ENCODE measurements around the gene DDX10.

DDX10 gene

GRCh38 chr11:108807262-108807661 is 142.4 kb downstream of the DDX10 start:
- H3K36me3 ChIP-seq (ENCODE audit: insufficient read depth), result no peaks in the 10 kb centered on the region
- no peak overlapping the region for H3K9ac ChIP-seq
- H4K20me1 ChIP-seq (ENCODE audit: insufficient read depth), result no peaks in the 10 kb centered on the region
- no peaks in the 10 kb centered on the region for H3K27me3 ChIP-seq (ENCODE audit: insufficient read depth, low read depth)
- no peak overlapping the region for H2AFZ ChIP-seq (ENCODE audit: low read depth)
- H3K79me2 ChIP-seq (ENCODE audit: insufficient read depth, low read depth), result no peaks in the 10 kb centered on the region
- H3K4me3 ChIP-seq (IDR thresholded peaks at IDR 0.05; ENCODE audit: insufficient read depth, low read depth, low read length), result no peak overlapping the region
- no peak for TF ChIP-seq CTCF (conservative IDR thresholded peaks at IDR 0.05; ENCODE audit: low read depth, low read length)
- H3K4me2 ChIP-seq, result no peak overlapping the region
- no peak overlapping the region for H3K27ac ChIP-seq
- H3K4me1 ChIP-seq (ENCODE audit: low read depth, poor library complexity, severe bottlenecking), result no peaks in the 10 kb centered on the region

- Histone ChIP-seq H2AFZ (ENCODE audit: low read depth) (no peak overlapping the region), H4K20me1 (ENCODE audit: insufficient read depth) (no peaks in the 10 kb centered on the region), H3K9ac (no peak overlapping the region), H3K79me2 (ENCODE audit: insufficient read depth, low read depth) (no peaks in the 10 kb centered on the region), H3K36me3 (ENCODE audit: insufficient read depth) (no peaks in the 10 kb centered on the region), H3K27ac (no peak overlapping the region), H3K4me2 (no peak overlapping the region), H3K4me1 (ENCODE audit: low read depth, poor library complexity, severe bottlenecking) (no peaks in the 10 kb centered on the region), H3K27me3 (ENCODE audit: insufficient read depth, low read depth) (no peaks in the 10 kb centered on the region), H3K4me3 (IDR thresholded peaks at IDR 0.05; ENCODE audit: insufficient read depth, low read depth, low read length) (no peak overlapping the region)
- no peak for TF ChIP-seq CTCF (conservative IDR thresholded peaks at IDR 0.05; ENCODE audit: low read depth, low read length)
Measured at GRCh38 chr11:108813086-108813485, 148.2 kb downstream of the DDX10 start.

DNA sequence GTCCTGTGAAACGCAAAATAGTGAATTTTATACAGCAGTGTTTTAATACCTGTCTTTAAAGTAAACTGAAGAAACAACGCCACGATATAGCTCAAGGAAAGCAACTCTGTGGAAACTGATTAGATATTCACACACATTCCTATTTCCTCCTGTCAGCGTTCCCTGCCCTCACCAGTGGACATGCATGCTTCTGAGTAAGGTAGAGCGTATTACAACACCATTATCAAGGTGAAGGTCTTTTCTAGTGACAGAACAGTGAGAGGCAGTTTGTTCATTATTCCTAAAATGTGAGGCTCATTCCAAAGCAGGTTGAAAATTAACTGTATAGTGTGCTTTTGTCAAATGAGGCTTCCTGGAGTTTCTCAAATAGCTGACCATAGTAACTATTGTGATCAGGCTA is 153.1 kb downstream of the DDX10 start:
- H3K4me1 ChIP-seq (ENCODE audit: low read depth, poor library complexity, severe bottlenecking), result no peaks in the 10 kb centered on the region
- H3K27ac ChIP-seq, result no peak overlapping the region
- H3K36me3 ChIP-seq (ENCODE audit: insufficient read depth), result no peaks in the 10 kb centered on the region

GRCh38 chr11:108818971-108819370 is 154.1 kb downstream of the DDX10 start:
- no peaks in the 10 kb centered on the region for H3K27me3 ChIP-seq (ENCODE audit: insufficient read depth, low read depth)
- H4K20me1 ChIP-seq (ENCODE audit: insufficient read depth), result no peaks in the 10 kb centered on the region
- no peak for TF ChIP-seq CTCF (conservative IDR thresholded peaks at IDR 0.05; ENCODE audit: low read depth, low read length)
- no peaks in the 10 kb centered on the region for H3K79me2 ChIP-seq (ENCODE audit: insufficient read depth, low read depth)
- no peaks in the 10 kb centered on the region for H3K4me1 ChIP-seq (ENCODE audit: low read depth, poor library complexity, severe bottlenecking)
- H3K4me2 ChIP-seq, result no peak overlapping the region
- H2AFZ ChIP-seq (ENCODE audit: low read depth), result no peak overlapping the region
- H3K9ac ChIP-seq, result no peak overlapping the region
- no peak overlapping the region for H3K27ac ChIP-seq
- H3K36me3 ChIP-seq (ENCODE audit: insufficient read depth), result no peaks in the 10 kb centered on the region
- no peak overlapping the region for H3K4me3 ChIP-seq (IDR thresholded peaks at IDR 0.05; ENCODE audit: insufficient read depth, low read depth, low read length)

More for the DNA sequence above, 153.1 kb downstream of the DDX10 start:
- Histone ChIP-seq H3K4me3 (IDR thresholded peaks at IDR 0.05; ENCODE audit: insufficient read depth, low read depth, low read length) (no peak overlapping the region), H4K20me1 (ENCODE audit: insufficient read depth) (no peaks in the 10 kb centered on the region), H2AFZ (ENCODE audit: low read depth) (no peak overlapping the region), H3K4me2 (no peak overlapping the region), H3K79me2 (ENCODE audit: insufficient read depth, low read depth) (no peaks in the 10 kb centered on the region), H3K27me3 (ENCODE audit: insufficient read depth, low read depth) (no peaks in the 10 kb centered on the region), H3K9ac (no peak overlapping the region)
- TF ChIP-seq CTCF (conservative IDR thresholded peaks at IDR 0.05; ENCODE audit: low read depth, low read length), result no peak
